IPS-18a (cell line): ENCODE data around the gene XKR3.
"Not testable (repeated sequence)": the region's sequence is repeated elsewhere in the genome, so short reads cannot be mapped to it uniquely, and the experiment has no call there.

Experiments used
- H3K27ac ChIP-seq: one replicate; pipeline ENCODE4 v1.5.1; 2013; ENCODE audit warnings: low read length
- H3K27me3 ChIP-seq: one replicate; pipeline ENCODE4 v1.6.1; 2013; ENCODE audit warnings: mild to moderate bottlenecking, low read length; ENCODE audit not compliant: control insufficient read depth, insufficient read depth
- H3K36me3 ChIP-seq: one replicate; pipeline ENCODE4 v1.6.1; 2013; ENCODE audit warnings: low read depth, low read length; ENCODE audit not compliant: control insufficient read depth
- H3K4me1 ChIP-seq: one replicate; pipeline ENCODE4 v1.6.1; 2013; ENCODE audit warnings: low read depth, low read length; ENCODE audit not compliant: control insufficient read depth
- H3K4me3 ChIP-seq: one replicate; pipeline ENCODE4 v1.5.1; 2013; ENCODE audit warnings: low read length
- H3K9ac ChIP-seq: one replicate; pipeline ENCODE4 v1.6.1; 2013; ENCODE audit warnings: mild to moderate bottlenecking, low read length, moderate library complexity
- H3K9me3 ChIP-seq: one replicate; pipeline ENCODE4 v1.6.1; 2013; ENCODE audit warnings: low read depth, low read length; ENCODE audit not compliant: control insufficient read depth

The XKR3 gene

GRCh38 chr22:16824716-16825687 is at the start of gene XKR3:
Gene XKR3, minus strand, starts transcription at chr22:16825411. Its CDS starts 17,338 bp downstream, at chr22:16808073.
- H3K9me3 ChIP-seq, result peaks cover 3% of the 10 kb centered on the region
- peaks cover 6% of the 10 kb centered on the region for H3K4me1 ChIP-seq
- H3K27me3 ChIP-seq, result no peaks in the 10 kb centered on the region
- H3K36me3 ChIP-seq, result no peaks in the 10 kb centered on the region
- no peak within 1 kb of the TSS for H3K4me3 ChIP-seq
- no peak within 1 kb of the TSS for H3K27ac ChIP-seq
- H3K9ac ChIP-seq, result no peak within 1 kb of the TSS

DNA sequence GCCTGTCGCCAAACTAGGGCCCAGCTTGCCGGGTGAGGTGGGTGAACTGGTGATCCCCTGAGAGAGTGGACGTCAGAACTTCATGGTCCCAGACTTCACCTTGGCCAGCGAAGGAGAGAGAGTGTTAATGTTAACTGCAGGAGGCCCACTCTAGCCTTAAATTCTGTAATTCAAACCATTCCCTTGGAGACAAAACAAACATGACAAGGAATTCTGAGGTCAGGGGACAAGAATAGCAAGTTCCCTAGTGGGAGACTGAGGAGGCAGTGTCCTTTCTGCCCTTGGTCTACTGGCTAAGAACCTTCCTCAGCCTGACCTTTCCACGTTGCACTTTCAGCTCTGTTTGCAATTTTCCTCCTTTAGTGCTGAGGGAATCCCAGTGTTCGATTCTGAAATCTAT is 44.4 kb upstream of the XKR3 start:
- not testable (repeated sequence) for H3K36me3 ChIP-seq

GRCh38 chr22:16866167-16866566 is 41.0 kb upstream of the XKR3 start:
- H3K4me1 ChIP-seq, result no peaks in the 10 kb centered on the region
- H3K27ac ChIP-seq, result no peak overlapping the region
- no peak overlapping the region for H3K9ac ChIP-seq
- H3K36me3 ChIP-seq, result no peaks in the 10 kb centered on the region
- no peaks in the 10 kb centered on the region for H3K27me3 ChIP-seq
- peaks cover 10% of the 10 kb centered on the region for H3K9me3 ChIP-seq
- no peak overlapping the region for H3K4me3 ChIP-seq

More for the DNA sequence above, 44.4 kb upstream of the XKR3 start:
- H3K9ac ChIP-seq, H3K9me3 ChIP-seq, H3K27me3 ChIP-seq, H3K27ac ChIP-seq, H3K4me3 ChIP-seq, H3K4me1 ChIP-seq: not testable (repeated sequence)

DNA sequence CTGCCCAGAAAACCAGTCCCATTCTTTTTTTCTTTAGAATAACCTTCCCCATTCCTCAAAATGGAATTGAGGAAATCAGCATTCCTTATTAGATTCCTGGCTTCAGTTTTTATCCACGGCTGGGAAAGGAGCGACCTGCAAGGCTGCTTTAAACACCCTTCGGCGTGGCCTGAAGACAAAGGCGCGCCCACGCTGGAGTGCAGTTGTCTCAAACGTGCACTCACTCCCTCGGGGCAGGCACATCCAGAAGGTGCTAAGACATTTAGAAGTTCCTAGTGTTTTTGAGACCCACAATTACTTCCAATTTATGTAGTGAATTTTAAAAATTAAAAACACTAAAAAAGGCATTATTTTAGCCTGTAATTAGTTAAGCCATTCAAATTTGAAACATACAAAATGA is 31.6 kb upstream of the XKR3 start:
- H3K9ac ChIP-seq, H3K27me3 ChIP-seq, H3K36me3 ChIP-seq, H3K4me1 ChIP-seq, H3K4me3 ChIP-seq, H3K9me3 ChIP-seq, H3K27ac ChIP-seq: not testable (repeated sequence)

DNA sequence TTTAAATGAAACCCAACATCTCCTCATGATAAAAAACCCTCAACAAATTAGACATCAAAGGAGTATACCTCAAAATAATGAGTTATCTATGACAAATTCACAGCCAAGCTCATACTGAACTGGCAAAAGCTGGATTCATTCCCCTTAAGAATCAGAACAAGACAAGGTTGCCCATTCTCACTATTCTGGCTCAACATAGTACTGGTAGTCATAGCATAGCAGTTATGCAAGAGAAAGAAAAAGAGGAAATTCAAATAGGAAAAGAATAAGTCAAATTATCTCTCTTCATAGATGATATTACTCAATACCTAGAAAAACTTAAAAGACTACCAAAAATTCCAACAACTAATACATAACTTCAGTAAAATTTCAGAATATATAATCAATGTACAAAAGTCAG is 29.4 kb upstream of the XKR3 start:
- no peak overlapping the region for H3K9ac ChIP-seq
- no peak overlapping the region for H3K4me3 ChIP-seq
- no peak overlapping the region for H3K27ac ChIP-seq
- H3K36me3 ChIP-seq, result no peaks in the 10 kb centered on the region
- no peaks in the 10 kb centered on the region for H3K4me1 ChIP-seq
- H3K9me3 ChIP-seq, result peaks cover 5% of the 10 kb centered on the region
- H3K27me3 ChIP-seq, result no peaks in the 10 kb centered on the region

GRCh38 chr22:16851268-16851996 is 26.2 kb upstream of the XKR3 start:
- H3K9ac ChIP-seq, H3K27me3 ChIP-seq, H3K4me3 ChIP-seq, H3K4me1 ChIP-seq, H3K36me3 ChIP-seq, H3K27ac ChIP-seq, H3K9me3 ChIP-seq: not testable (repeated sequence)

DNA sequence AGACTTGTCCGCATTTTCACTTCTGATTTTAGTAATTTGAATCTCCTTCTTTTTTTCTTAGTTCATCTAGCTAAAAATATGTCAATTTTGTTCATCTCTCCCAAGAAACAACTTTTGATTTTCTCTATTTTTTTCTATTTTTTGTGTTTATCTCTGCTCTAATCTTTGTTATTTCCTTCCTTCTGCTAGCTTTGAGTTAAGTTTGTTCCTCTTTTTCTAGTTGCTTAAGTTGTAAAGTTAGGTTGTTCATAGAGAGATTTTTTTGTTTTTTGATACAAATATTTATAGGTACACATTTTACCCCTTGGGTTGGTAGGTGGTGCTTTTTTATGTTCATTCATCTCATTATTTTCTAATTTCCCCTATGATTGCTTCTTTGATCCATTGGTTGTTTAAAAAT is 22.1 kb upstream of the XKR3 start:
- H3K27me3 ChIP-seq, result no peaks in the 10 kb centered on the region
- peaks cover 5% of the 10 kb centered on the region for H3K9me3 ChIP-seq
- no peak overlapping the region for H3K9ac ChIP-seq
- no peaks in the 10 kb centered on the region for H3K4me1 ChIP-seq
- H3K36me3 ChIP-seq, result no peaks in the 10 kb centered on the region
- no peak overlapping the region for H3K4me3 ChIP-seq
- no peak overlapping the region for H3K27ac ChIP-seq

DNA sequence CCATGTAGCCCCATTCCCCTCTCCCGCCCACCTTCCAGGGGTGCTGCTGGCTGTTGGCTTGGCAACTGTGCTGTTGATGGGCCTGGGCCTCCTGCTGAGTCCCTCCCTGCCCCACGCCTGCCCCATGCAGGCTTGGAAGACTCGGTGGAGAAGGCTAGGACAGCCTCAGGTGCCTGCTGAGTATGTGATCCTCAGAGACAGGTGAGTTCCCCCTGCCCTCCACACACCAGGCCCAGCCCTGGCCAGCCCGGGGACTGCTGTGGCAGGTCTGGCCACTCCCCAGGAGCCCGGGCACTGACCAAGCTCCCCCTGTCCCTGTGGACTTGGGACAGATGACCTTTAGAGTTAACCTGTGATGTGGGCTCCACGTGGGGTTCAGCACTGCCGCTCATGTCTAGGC is 20.7 kb upstream of the XKR3 start:
- no peak overlapping the region for H3K9ac ChIP-seq
- no peaks in the 10 kb centered on the region for H3K36me3 ChIP-seq
- H3K4me1 ChIP-seq, result no peaks in the 10 kb centered on the region
- H3K9me3 ChIP-seq, result peaks cover 5% of the 10 kb centered on the region
- no peak overlapping the region for H3K4me3 ChIP-seq
- H3K27ac ChIP-seq, result no peak overlapping the region
- H3K27me3 ChIP-seq, result no peaks in the 10 kb centered on the region

DNA sequence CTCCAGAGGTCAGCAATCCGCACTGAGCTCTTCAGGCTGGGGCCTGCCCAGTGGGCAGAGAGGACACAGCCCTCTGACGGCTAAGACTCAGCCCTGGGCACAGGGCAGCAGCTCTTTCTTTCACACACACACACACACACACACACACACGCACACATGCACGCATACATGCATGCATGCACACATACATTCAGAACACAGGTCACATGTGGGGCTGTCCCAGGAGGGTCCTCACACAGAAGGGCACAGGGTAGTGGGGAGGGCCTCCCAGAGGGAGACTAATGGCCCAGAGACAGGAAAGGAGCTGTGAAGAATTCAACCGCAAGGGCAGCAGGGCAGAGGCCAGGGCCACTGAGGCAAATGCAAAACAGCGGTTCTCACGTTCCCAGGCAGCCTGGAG is 20.3 kb upstream of the XKR3 start:
- Histone ChIP-seq H3K36me3 (no peaks in the 10 kb centered on the region), H3K9me3 (peaks cover 5% of the 10 kb centered on the region), H3K27ac (no peak overlapping the region), H3K4me1 (no peaks in the 10 kb centered on the region), H3K27me3 (no peaks in the 10 kb centered on the region), H3K9ac (no peak overlapping the region), H3K4me3 (no peak overlapping the region)

DNA sequence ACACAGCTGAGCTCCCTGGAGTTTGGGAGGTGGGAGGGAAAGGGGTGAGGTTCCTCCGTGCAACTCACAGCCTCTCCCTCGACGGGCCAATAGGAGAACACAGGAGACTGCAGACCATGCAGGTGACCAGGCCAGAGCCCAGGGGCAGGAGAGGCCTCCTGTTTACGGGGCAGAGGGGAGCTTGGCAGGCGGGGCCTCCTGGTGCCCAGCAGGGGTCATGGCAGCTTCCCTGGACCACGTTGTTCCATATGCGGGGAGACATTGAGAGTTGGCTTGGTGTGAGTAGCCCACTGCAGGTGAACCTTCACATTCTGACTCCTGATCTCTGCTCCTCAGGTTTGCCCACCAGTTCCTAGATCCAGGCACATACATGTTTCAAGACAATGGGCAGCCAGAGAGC is 19.3 kb upstream of the XKR3 start:
- Histone ChIP-seq H3K4me3 (no peak overlapping the region), H3K27me3 (no peaks in the 10 kb centered on the region), H3K27ac (no peak overlapping the region), H3K9me3 (peaks cover 3% of the 10 kb centered on the region), H3K4me1 (no peaks in the 10 kb centered on the region), H3K36me3 (no peaks in the 10 kb centered on the region), H3K9ac (no peak overlapping the region)

DNA sequence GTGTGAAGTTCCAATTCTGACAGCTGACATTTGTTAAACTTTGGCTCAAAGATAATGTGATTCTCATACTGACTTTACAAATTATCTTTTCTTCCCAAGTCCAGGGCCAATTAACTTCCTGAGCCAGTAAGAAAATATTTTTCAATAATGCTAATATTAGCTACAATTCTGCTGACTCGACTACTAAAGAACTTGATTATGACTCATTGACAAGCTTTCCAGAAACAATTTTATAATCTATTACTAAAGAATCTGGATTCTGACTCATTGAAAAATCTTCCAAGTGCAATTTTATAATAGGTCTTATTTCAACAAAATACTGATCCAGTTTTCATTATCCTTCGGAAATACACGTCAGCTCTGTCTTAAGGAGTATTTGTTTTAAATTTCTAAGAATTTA is 12.9 kb upstream of the XKR3 start:
- Histone ChIP-seq H3K4me1 (no peaks in the 10 kb centered on the region), H3K36me3 (no peaks in the 10 kb centered on the region), H3K4me3 (no peak overlapping the region), H3K27me3 (no peaks in the 10 kb centered on the region), H3K9ac (no peak overlapping the region), H3K27ac (no peak overlapping the region), H3K9me3 (no peaks in the 10 kb centered on the region)
